Measurements from ENCODE around the gene SEC14L2. TPM values are rescaled to one million over a fixed set of nuclear protein-coding genes. Genes with fewer than 3 reads are reported as not detected.

The SEC14L2 gene
- total and polyA plus RNA-seq, 2 of the 8 experiments (the other 6 are each of a cell fraction or from before 2014, with no cell fraction given) = 2.8 to 3.2 TPM

- Histone ChIP-seq H2BK120ac (replicated peaks; ENCODE audit: low read depth, low read length) (no peak overlapping the region), H3K18ac (ENCODE audit: extremely low read depth, low read length) (no peak overlapping the region), H3K23ac (ENCODE audit: insufficient read length) (no peak overlapping the region), H3K14ac (ENCODE audit: insufficient read length) (peak overlapping the region; percentile 31), H3K27ac (ENCODE audit: low read depth, low read length) (no peak overlapping the region), H2BK20ac (ENCODE audit: low read length) (no peak overlapping the region), H4K91ac (replicated peaks; ENCODE audit: insufficient read length, low read length) (no peak overlapping the region), H3K4ac (replicated peaks; ENCODE audit: insufficient read length, low read depth, low read length) (no peak overlapping the region), H3K4me3 (ENCODE audit: extremely low read depth in 1 of 4, insufficient read depth in 2 of 4, low read depth in 3 of 4, low read length in 4 of 4) (no peak overlapping the region), H3K4me1 (replicated peaks in 1 of 4; ENCODE audit: control insufficient read depth in 3 of 4, insufficient read depth in 4 of 4, low read length in 3 of 4) (no peaks in the 10 kb centered on the region), H2BK12ac (ENCODE audit: low read depth, low read length) (no peak overlapping the region), H2BK15ac (ENCODE audit: low read length) (no peak overlapping the region), H3K9me3 (ENCODE audit: insufficient read depth in 2 of 2, low read depth in 1 of 2, low read length in 1 of 2) (no peaks in the 10 kb centered on the region), H3K56ac (replicated peaks; ENCODE audit: insufficient read length, low read depth, low read length) (no peak overlapping the region), H3K79me1 (ENCODE audit: low read depth, low read length) (no peaks in the 10 kb centered on the region), H4K8ac (ENCODE audit: extremely low read depth, insufficient read depth, low read length) (no peak overlapping the region), H3K36me3 (ENCODE audit: control insufficient read depth in 2 of 4, insufficient read depth in 4 of 4, low read length in 3 of 4) (peaks cover 0 to 9% (median under 1%) of the 10 kb centered on the region in 4 experiments; a peak in 4 of 8 replicates), H3K27me3 (replicated peaks in 1 of 4; ENCODE audit: control insufficient read depth in 3 of 4, extremely low read depth in 1 of 4, insufficient read depth in 3 of 4, low read length in 3 of 4) (no peaks in the 10 kb centered on the region), H3K9ac (replicated peaks in 1 of 4; ENCODE audit: extremely low read depth in 1 of 4, low read depth in 3 of 4, low read length in 3 of 4) (no peak overlapping the region), H4K5ac (ENCODE audit: insufficient read length, low read depth, low read length) (no peak overlapping the region), H2AK5ac (ENCODE audit: low read depth, low read length) (no peak overlapping the region), H3K23me2 (ENCODE audit: low read depth, low read length) (no peaks in the 10 kb centered on the region), H2BK5ac (ENCODE audit: low read depth, low read length) (no peak overlapping the region), H2AFZ (ENCODE audit: low read length) (no peak overlapping the region), H3K79me2 (ENCODE audit: control insufficient read depth in 1 of 2, insufficient read depth in 2 of 2, low read length in 2 of 2) (no peaks in the 10 kb centered on the region), H4K20me1 (replicated peaks in 1 of 2; ENCODE audit: control insufficient read depth in 1 of 2, insufficient read depth in 2 of 2, low read length in 2 of 2) (peaks cover 5% of the 10 kb centered on the region in 2 experiments), H3K4me2 (ENCODE audit: insufficient read depth in 1 of 2, low read depth in 2 of 2, low read length in 2 of 2) (no peak overlapping the region)
- DNase-seq (ENCODE audit: low read depth in 1 of 2, low spot score in 2 of 2) (no peak), FAIRE-seq (no peak)
- CTCF ChIA-PET (ENCODE audit: partially characterized antibody) = interaction anchor here (0.6 to 1.2 kb wide), 3 partner anchors 18 to 355 kb away, joined by 3 to 4 read pairs (median 3); no protein-coding TSS in a partner anchor
- WGBS, 2 experiments (ENCODE audit: extremely low coverage in 1 of 2, insufficient coverage in 1 of 2, insufficient read length in 1 of 2, insufficient replicate concordance in 2 of 2, low coverage in 1 of 2, low lambda C conversion rate in 2 of 2, missing lambda C conversion rate in 1 of 2) = 90% methylated on average over 13 of the region's 13 CpGs; no CpG with 5 or more reads in 1 of the 2 experiments
- POLR2A ChIA-PET (ENCODE audit: partially characterized antibody) = no interaction called here
- TF ChIP-seq YY1 (IDR thresholded peaks at IDR 0.05; ENCODE audit: low read depth, low read length) (no peak), JUN (IDR thresholded peaks at IDR 0.05; ENCODE audit: low read depth, low read length) (no peak), MAFK (IDR thresholded peaks at IDR 0.05; ENCODE audit: low read depth, low read length) (no peak), CHD1 (IDR thresholded peaks at IDR 0.05; ENCODE audit: low read depth, low read length) (no peak), BACH1 (IDR thresholded peaks at IDR 0.05; ENCODE audit: low read length) (no peak), POLR2A (IDR thresholded peaks at IDR 0.05; ENCODE audit: control extremely low read depth in 1 of 2, low read depth in 2 of 2, low read length in 2 of 2) (no peak), RFX5 (IDR thresholded peaks at IDR 0.05; ENCODE audit: borderline replicate concordance, low read depth, low read length) (no peak), POU5F1 (IDR thresholded peaks at IDR 0.05; ENCODE audit: low read depth, low read length) (no peak), ATF2 (IDR thresholded peaks at IDR 0.05; ENCODE audit: low read length) (no peak), RXRA (IDR thresholded peaks at IDR 0.05; ENCODE audit: insufficient read depth, low read depth, low read length) (no peak), CBX5 (IDR thresholded peaks at IDR 0.05; ENCODE audit: low read depth, low read length) (no peak), PHF8 (conservative IDR thresholded peaks at IDR 0.05; ENCODE audit: low read depth, low read length) (no peak)
Observed at GRCh38 chr22:30408388-30409102, 11.7 kb downstream of the SEC14L2 start.
